ENCODE measurements around the gene FAXDC2.

FAXDC2 gene

DNA sequence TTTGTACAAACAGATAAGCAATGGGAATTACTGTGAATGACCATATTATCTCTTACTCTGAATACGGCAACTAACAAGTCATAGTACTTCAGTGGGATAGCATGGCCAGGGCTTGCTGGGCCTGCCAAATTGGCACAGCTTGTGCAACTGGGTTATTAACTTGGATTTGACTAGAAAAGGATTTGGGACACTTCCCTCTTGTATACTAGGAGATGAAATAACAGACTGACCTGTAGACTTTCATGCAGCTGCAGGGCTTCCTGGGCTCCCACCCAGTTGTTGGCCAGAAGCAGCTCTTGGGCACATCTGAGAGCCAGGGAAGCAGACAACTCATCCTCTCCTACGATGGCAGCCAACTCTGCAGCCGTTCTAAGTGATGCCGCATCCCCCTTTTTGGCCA, 47.8 kb upstream of the FAXDC2 start:
- H2BK120ac ChIP-seq (ENCODE audit: low read depth, low read length): no peak overlapping the region
- H3K36me3 ChIP-seq (ENCODE audit: control insufficient read depth in 1 of 2, insufficient read depth in 2 of 2, low read depth in 1 of 2, low read length in 2 of 2): peaks cover 24 to 92% of the 10 kb centered on the region in 2 experiments
- no peak for DNase-seq
- no peak overlapping the region for H3K9ac ChIP-seq (ENCODE audit: low read length)
- WGBS: 100% methylated on average over 2 of the region's 4 CpGs
- H3K27ac ChIP-seq (ENCODE audit: low read length, poor library complexity, severe bottlenecking): no peak overlapping the region
- no peak overlapping the region for H3K18ac ChIP-seq (ENCODE audit: low read depth in 1 of 2, low read length in 2 of 2)
- no peaks in the 10 kb centered on the region for H3K9me3 ChIP-seq (ENCODE audit: control insufficient read depth, low read length)
- H3K4me2 ChIP-seq (ENCODE audit: low read length, poor library complexity, severe bottlenecking): no peak overlapping the region
- no peak overlapping the region for H3K23ac ChIP-seq (ENCODE audit: low read length in 2 of 2)
- H3K4me1 ChIP-seq (ENCODE audit: control insufficient read depth, insufficient read depth, low read depth, low read length): peaks cover 1% of the 10 kb centered on the region
- H4K91ac ChIP-seq (ENCODE audit: low read length): no peak overlapping the region
- H3K4me3 ChIP-seq (ENCODE audit: insufficient read depth in 1 of 2, low read depth in 1 of 2, low read length in 2 of 2): no peak overlapping the region
- no peak overlapping the region for H2BK12ac ChIP-seq (ENCODE audit: low read length in 2 of 2)
- H2AFZ ChIP-seq (ENCODE audit: low read depth, low read length): no peak overlapping the region
- H2BK15ac ChIP-seq (ENCODE audit: low read depth, poor library complexity, severe bottlenecking): no peak overlapping the region
- no peak overlapping the region for H2AK5ac ChIP-seq (ENCODE audit: low read length, severe bottlenecking)
- H3K14ac ChIP-seq (ENCODE audit: low read length in 2 of 2): no peak overlapping the region
- H3K79me1 ChIP-seq (replicated peaks; ENCODE audit: low read length, poor library complexity, severe bottlenecking): peaks cover 2% of the 10 kb centered on the region
- H3K4ac ChIP-seq (ENCODE audit: low read depth in 1 of 2, low read length in 2 of 2): no peak overlapping the region
- H3K27me3 ChIP-seq (ENCODE audit: control insufficient read depth in 1 of 2, insufficient read depth in 1 of 2, low read length in 2 of 2): no peaks in the 10 kb centered on the region
- no peak overlapping the region for H4K8ac ChIP-seq (ENCODE audit: low read length)
- H2BK5ac ChIP-seq (ENCODE audit: low read depth, low read length, poor library complexity, severe bottlenecking): no peak overlapping the region

DNA sequence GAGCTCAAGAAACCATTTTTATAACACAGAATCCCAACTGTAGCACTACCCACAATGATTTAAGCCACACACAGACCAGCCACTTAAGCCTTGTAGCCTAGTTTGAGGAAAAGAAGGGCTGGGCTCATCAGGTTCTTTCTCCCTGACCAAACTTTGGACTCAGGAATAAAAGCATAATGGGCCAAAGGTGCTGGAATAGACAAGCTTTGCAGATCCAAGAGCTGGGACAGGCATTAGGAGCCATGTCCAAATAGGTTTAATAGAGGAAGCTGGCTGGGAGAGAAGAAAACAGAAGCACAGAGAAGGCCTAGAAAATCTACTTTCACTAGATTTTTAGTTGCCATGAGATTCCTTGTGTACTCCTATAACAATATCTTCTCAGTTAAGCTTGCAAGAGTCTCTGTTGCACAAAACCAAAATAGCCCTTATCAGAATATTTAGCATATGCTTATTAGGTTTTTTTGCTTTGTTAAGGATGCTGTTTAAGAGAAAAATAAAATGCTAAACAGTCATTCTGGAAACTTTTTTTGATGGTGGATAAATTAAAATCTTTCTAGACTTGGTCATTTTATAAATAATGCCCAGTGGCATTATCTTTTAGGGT, 46.3 kb upstream of the FAXDC2 start:
- H3K18ac ChIP-seq (ENCODE audit: low read depth in 1 of 2, low read length in 2 of 2): no peak overlapping the region
- no peak overlapping the region for H2BK120ac ChIP-seq (ENCODE audit: low read depth, low read length)
- no peak overlapping the region for H3K27ac ChIP-seq (ENCODE audit: low read length, poor library complexity, severe bottlenecking)
- H4K8ac ChIP-seq (ENCODE audit: low read length): no peak overlapping the region
- H2BK15ac ChIP-seq (ENCODE audit: low read depth, poor library complexity, severe bottlenecking): no peak overlapping the region
- H3K4me1 ChIP-seq (ENCODE audit: control insufficient read depth, insufficient read depth, low read depth, low read length): peaks cover under 1% of the 10 kb centered on the region
- no peak overlapping the region for H3K4ac ChIP-seq (ENCODE audit: low read depth in 1 of 2, low read length in 2 of 2)
- no peak for DNase-seq
- H2AFZ ChIP-seq (ENCODE audit: low read depth, low read length): no peak overlapping the region
- H3K79me1 ChIP-seq (replicated peaks; ENCODE audit: low read length, poor library complexity, severe bottlenecking): peaks cover 2% of the 10 kb centered on the region
- H3K27me3 ChIP-seq (ENCODE audit: control insufficient read depth in 1 of 2, insufficient read depth in 1 of 2, low read length in 2 of 2): no peaks in the 10 kb centered on the region
- H2BK5ac ChIP-seq (ENCODE audit: low read depth, low read length, poor library complexity, severe bottlenecking): no peak overlapping the region
- no peak overlapping the region for H3K23ac ChIP-seq (ENCODE audit: low read length in 2 of 2)
- no peak overlapping the region for H2BK12ac ChIP-seq (ENCODE audit: low read length in 2 of 2)
- no peak overlapping the region for H3K4me3 ChIP-seq (ENCODE audit: insufficient read depth in 1 of 2, low read depth in 1 of 2, low read length in 2 of 2)
- H3K9me3 ChIP-seq (ENCODE audit: control insufficient read depth, low read length): no peaks in the 10 kb centered on the region
- H3K36me3 ChIP-seq (ENCODE audit: control insufficient read depth in 1 of 2, insufficient read depth in 2 of 2, low read depth in 1 of 2, low read length in 2 of 2): peaks cover 36 to 87% of the 10 kb centered on the region in 2 experiments
- no peak overlapping the region for H3K9ac ChIP-seq (ENCODE audit: low read length)
- no peak overlapping the region for H3K14ac ChIP-seq (ENCODE audit: low read length in 2 of 2)
- H4K91ac ChIP-seq (ENCODE audit: low read length): no peak overlapping the region
- H2AK5ac ChIP-seq (ENCODE audit: low read length, severe bottlenecking): no peak overlapping the region
- H3K4me2 ChIP-seq (ENCODE audit: low read length, poor library complexity, severe bottlenecking): no peak overlapping the region

DNA sequence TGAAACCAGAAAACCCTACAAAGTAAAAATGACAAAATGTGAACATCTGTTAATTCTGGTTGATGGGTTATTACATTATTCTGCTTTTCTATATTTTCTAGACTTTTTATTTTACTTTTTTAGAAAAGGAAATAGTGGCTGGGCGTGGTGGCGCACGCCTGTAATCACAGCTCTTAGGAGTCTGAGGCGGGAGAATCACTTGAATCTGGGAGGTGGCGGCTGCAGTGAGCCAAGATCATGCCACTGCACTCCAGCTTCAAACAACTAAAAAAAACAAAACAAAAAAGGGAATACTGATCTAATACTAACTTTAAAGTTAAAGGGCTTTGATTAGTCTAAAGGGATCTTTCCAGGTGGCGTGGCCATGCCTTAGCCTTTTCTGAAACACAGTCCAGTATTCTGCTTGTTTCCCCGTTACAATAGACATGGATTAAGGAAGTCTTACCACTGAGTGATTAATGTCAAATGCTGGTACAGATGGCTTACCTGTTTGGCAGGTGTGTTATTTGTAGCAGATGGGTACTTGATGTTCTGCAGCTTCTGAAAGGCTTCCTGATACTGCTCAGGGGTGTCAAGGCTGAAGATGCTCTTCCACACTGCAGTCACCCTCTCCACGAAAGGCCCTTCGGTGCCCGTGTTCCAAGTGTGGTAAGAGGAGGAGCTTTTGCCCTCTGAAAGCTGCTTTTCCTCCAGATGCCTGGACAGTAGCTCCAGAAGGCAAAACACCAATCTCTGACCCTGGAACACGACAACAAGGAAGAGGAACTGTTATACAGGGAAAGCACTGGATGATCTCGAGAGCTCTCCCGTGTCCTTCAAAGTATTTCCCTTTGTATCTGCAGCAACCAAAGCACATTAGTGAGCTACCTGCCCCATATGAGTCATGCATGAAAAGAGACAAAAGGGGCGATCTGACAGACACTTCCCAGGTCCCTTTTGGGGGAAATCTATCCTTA, 45.5 kb upstream of the FAXDC2 start:
- no peak overlapping the region for H2AFZ ChIP-seq (ENCODE audit: low read depth, low read length)
- no peak overlapping the region for H4K8ac ChIP-seq (ENCODE audit: low read length)
- no peak overlapping the region for H3K18ac ChIP-seq (ENCODE audit: low read depth in 1 of 2, low read length in 2 of 2)
- no peak overlapping the region for H2BK15ac ChIP-seq (ENCODE audit: low read depth, poor library complexity, severe bottlenecking)
- DNase-seq: no peak
- no peak overlapping the region for H2BK12ac ChIP-seq (ENCODE audit: low read length in 2 of 2)
- no peak overlapping the region for H2BK5ac ChIP-seq (ENCODE audit: low read depth, low read length, poor library complexity, severe bottlenecking)
- peaks cover 44 to 87% of the 10 kb centered on the region in 2 experiments for H3K36me3 ChIP-seq (ENCODE audit: control insufficient read depth in 1 of 2, insufficient read depth in 2 of 2, low read depth in 1 of 2, low read length in 2 of 2)
- H2AK5ac ChIP-seq (ENCODE audit: low read length, severe bottlenecking): no peak overlapping the region
- H3K4ac ChIP-seq (ENCODE audit: low read depth in 1 of 2, low read length in 2 of 2): no peak overlapping the region
- H3K9ac ChIP-seq (ENCODE audit: low read length): no peak overlapping the region
- no peak overlapping the region for H3K14ac ChIP-seq (ENCODE audit: low read length in 2 of 2)
- H3K4me2 ChIP-seq (ENCODE audit: low read length, poor library complexity, severe bottlenecking): no peak overlapping the region
- peaks cover 2% of the 10 kb centered on the region for H3K79me1 ChIP-seq (replicated peaks; ENCODE audit: low read length, poor library complexity, severe bottlenecking)
- no peaks in the 10 kb centered on the region for H3K4me1 ChIP-seq (ENCODE audit: control insufficient read depth, insufficient read depth, low read depth, low read length)
- no peak overlapping the region for H2BK120ac ChIP-seq (ENCODE audit: low read depth, low read length)
- H4K91ac ChIP-seq (ENCODE audit: low read length): no peak overlapping the region
- H3K9me3 ChIP-seq (ENCODE audit: control insufficient read depth, low read length): no peaks in the 10 kb centered on the region
- 94% methylated on average over 9 of the region's 14 CpGs for WGBS
- H3K27ac ChIP-seq (ENCODE audit: low read length, poor library complexity, severe bottlenecking): no peak overlapping the region
- no peak overlapping the region for H3K23ac ChIP-seq (ENCODE audit: low read length in 2 of 2)
- H3K27me3 ChIP-seq (ENCODE audit: control insufficient read depth in 1 of 2, insufficient read depth in 1 of 2, low read length in 2 of 2): no peaks in the 10 kb centered on the region
- no peak overlapping the region for H3K4me3 ChIP-seq (ENCODE audit: insufficient read depth in 1 of 2, low read depth in 1 of 2, low read length in 2 of 2)

DNA sequence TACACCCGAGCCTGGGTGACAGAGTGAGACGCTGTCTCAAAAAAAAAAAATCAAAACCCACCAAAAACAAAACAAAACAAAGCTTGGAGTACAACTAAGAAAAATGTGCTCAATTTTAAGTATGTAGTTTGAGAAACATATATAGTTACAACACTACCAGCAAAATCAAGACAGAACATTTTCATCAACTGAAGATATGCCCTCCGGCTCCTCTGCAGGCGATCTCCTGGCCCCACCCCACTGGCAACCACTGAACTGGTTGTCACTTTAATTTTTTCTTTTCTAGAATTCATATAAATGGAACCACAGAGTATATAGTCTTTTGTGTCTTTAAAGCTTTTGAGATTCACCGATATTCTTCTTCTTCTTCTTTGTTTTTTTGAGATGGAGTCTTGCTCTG, 43.0 kb upstream of the FAXDC2 start:
- H3K4me1 ChIP-seq (ENCODE audit: control insufficient read depth, insufficient read depth, low read depth, low read length): no peaks in the 10 kb centered on the region
- WGBS: 93% methylated on average over 3 of the region's 5 CpGs
- H2AK5ac ChIP-seq (ENCODE audit: low read length, severe bottlenecking): no peak overlapping the region
- no peak overlapping the region for H3K27ac ChIP-seq (ENCODE audit: low read length, poor library complexity, severe bottlenecking)
- H3K36me3 ChIP-seq (ENCODE audit: control insufficient read depth in 1 of 2, insufficient read depth in 2 of 2, low read depth in 1 of 2, low read length in 2 of 2): peaks cover 46 to 87% of the 10 kb centered on the region in 2 experiments
- H4K8ac ChIP-seq (ENCODE audit: low read length): no peak overlapping the region
- H2BK15ac ChIP-seq (ENCODE audit: low read depth, poor library complexity, severe bottlenecking): no peak overlapping the region
- H3K27me3 ChIP-seq (ENCODE audit: control insufficient read depth in 1 of 2, insufficient read depth in 1 of 2, low read length in 2 of 2): no peaks in the 10 kb centered on the region
- H3K79me1 ChIP-seq (replicated peaks; ENCODE audit: low read length, poor library complexity, severe bottlenecking): no peaks in the 10 kb centered on the region
- no peak overlapping the region for H3K4me3 ChIP-seq (ENCODE audit: insufficient read depth in 1 of 2, low read depth in 1 of 2, low read length in 2 of 2)
- H3K4ac ChIP-seq (ENCODE audit: low read depth in 1 of 2, low read length in 2 of 2): no peak overlapping the region
- no peak overlapping the region for H2BK5ac ChIP-seq (ENCODE audit: low read depth, low read length, poor library complexity, severe bottlenecking)
- H4K91ac ChIP-seq (ENCODE audit: low read length): no peak overlapping the region
- H3K23ac ChIP-seq (ENCODE audit: low read length in 2 of 2): no peak overlapping the region
- no peak overlapping the region for H3K4me2 ChIP-seq (ENCODE audit: low read length, poor library complexity, severe bottlenecking)
- no peak overlapping the region for H2BK120ac ChIP-seq (ENCODE audit: low read depth, low read length)
- no peak for DNase-seq
- H3K9me3 ChIP-seq (ENCODE audit: control insufficient read depth, low read length): peaks cover 8% of the 10 kb centered on the region
- H2BK12ac ChIP-seq (ENCODE audit: low read length in 2 of 2): no peak overlapping the region
- no peak overlapping the region for H3K14ac ChIP-seq (ENCODE audit: low read length in 2 of 2)
- no peak overlapping the region for H3K9ac ChIP-seq (ENCODE audit: low read length)
- no peak overlapping the region for H2AFZ ChIP-seq (ENCODE audit: low read depth, low read length)
- H3K18ac ChIP-seq (ENCODE audit: low read depth in 1 of 2, low read length in 2 of 2): no peak overlapping the region
